ENCODE data around the gene SLC16A5. TPM values are rescaled to one million over a fixed set of nuclear protein-coding genes. Genes with fewer than 3 reads are reported as not detected.

The SLC16A5 gene
- polyA plus RNA-seq, 3 donors, result 26.1 to 99.4 (median 27.0) TPM

GRCh38 chr17:75154195-75155106, 66.7 kb downstream of the SLC16A5 start, which contains the start of gene JPT1:
Gene JPT1 (minus strand): TSS chr17:75154512. CDS start chr17:75154397, 115 bp downstream.
- Histone ChIP-seq H3K4me3 (replicated peaks in 1 of 3; ENCODE audit: low read depth in 2 of 3, low read length in 3 of 3) (peak within 1 kb of the TSS; percentile 61 to 97 (median 69)), H3K27me3 (ENCODE audit: control insufficient read depth in 2 of 2, insufficient read depth in 2 of 2, low read length in 2 of 2) (no peaks in the 10 kb centered on the region), H3K4me2 (replicated peaks; ENCODE audit: extremely low read depth, low read length, poor library complexity, severe bottlenecking) (peak within 1 kb of the TSS; percentile 100), H3K4me1 (ENCODE audit: control insufficient read depth in 1 of 2, insufficient read depth in 2 of 2, low read length in 2 of 2) (peaks cover 14 to 22% of the 10 kb centered on the region in 2 donors), H3K9me3 (replicated peaks in 1 of 2; ENCODE audit: control insufficient read depth in 1 of 2, insufficient read depth in 1 of 2, low read length in 2 of 2) (no peaks in the 10 kb centered on the region), H3K36me3 (replicated peaks in 1 of 2; ENCODE audit: control insufficient read depth in 1 of 2, insufficient read depth in 2 of 2, low read length in 2 of 2) (no peaks in the 10 kb centered on the region), H4K20me1 (ENCODE audit: insufficient read depth, low read length) (peaks cover 19% of the 10 kb centered on the region), H2AFZ (ENCODE audit: insufficient read depth, low read depth, low read length, poor library complexity, severe bottlenecking) (peak within 1 kb of the TSS; percentile 83), H3K9ac (ENCODE audit: insufficient read depth, low read length, poor library complexity, severe bottlenecking) (peak within 1 kb of the TSS; percentile 73), H3K79me2 (ENCODE audit: insufficient read depth, low read length) (peaks cover 50% of the 10 kb centered on the region), H3K27ac (ENCODE audit: low read depth in 1 of 2, low read length in 2 of 2) (peak within 1 kb of the TSS in 1 of 2 donors; percentile 72)
- Mint-ChIP-seq H3K4me1 (peaks cover 23% of the 10 kb centered on the region), H3K9me3 (peaks cover 0 to 2% (median 0%) of the 10 kb centered on the region in 7 donors), H3K27me3 (ENCODE audit: low read depth in 3 of 3) (peaks cover 0 to 2% (median 0%) of the 10 kb centered on the region in 3 donors), H3K36me3 (peaks cover 0 to 6% of the 10 kb centered on the region in 2 donors), H3K4me3 (peak within 1 kb of the TSS; percentile 94 to 95), H3K27ac (peak within 1 kb of the TSS; percentile 75 to 90 (median 78))
- WGBS (ENCODE audit: insufficient coverage), result 3% methylated on average over 52 of the region's 67 CpGs
- TF ChIP-seq CTCF (IDR thresholded peaks at IDR 0.05), result no peak
- DNase-seq, result peak; percentile 97 to 99 (median 97)
- intact Hi-C loops (cut with micrococcal nuclease), result loop anchor here (2.0 to 5.0 kb wide), 2 partner anchors 28 to 42 kb away; partner anchors contain the start of gene SUMO2 (in 1 of the 2)

GRCh38 chr17:75155191-75155601, 67.4 kb downstream of the SLC16A5 start:
- no peak for DNase-seq
- no peaks in the 10 kb centered on the region for H3K36me3 ChIP-seq (replicated peaks in 1 of 2; ENCODE audit: control insufficient read depth in 1 of 2, insufficient read depth in 2 of 2, low read length in 2 of 2)
- peaks cover 0 to 13% of the 10 kb centered on the region in 2 donors for H3K36me3 Mint-ChIP-seq
- H3K4me1 Mint-ChIP-seq, result peaks cover 19% of the 10 kb centered on the region
- TF ChIP-seq CTCF (IDR thresholded peaks at IDR 0.05), result no peak
- WGBS (ENCODE audit: insufficient coverage), result no CpG with 5 or more reads among the region's 3 CpGs
- peak overlapping the region; percentile 100 for H3K4me2 ChIP-seq (replicated peaks; ENCODE audit: extremely low read depth, low read length, poor library complexity, severe bottlenecking)
- H3K27me3 ChIP-seq (ENCODE audit: control insufficient read depth in 2 of 2, insufficient read depth in 2 of 2, low read length in 2 of 2), result no peaks in the 10 kb centered on the region
- intact Hi-C loops (cut with micrococcal nuclease), result loop anchor here in 1 of 2 donors (2.0 kb wide), 1 partner anchor 28 kb away; the partner anchor contains the start of gene SUMO2
- no peak overlapping the region for H3K27ac ChIP-seq (ENCODE audit: low read depth in 1 of 2, low read length in 2 of 2)
- H3K9ac ChIP-seq (ENCODE audit: insufficient read depth, low read length, poor library complexity, severe bottlenecking), result no peak overlapping the region
- H3K9me3 Mint-ChIP-seq, result peaks cover 0 to 2% (median 0%) of the 10 kb centered on the region in 7 donors
- peaks cover 42% of the 10 kb centered on the region for H3K79me2 ChIP-seq (ENCODE audit: insufficient read depth, low read length)
- peak overlapping the region in 1 of 7 donors; percentile 58 for H3K27ac Mint-ChIP-seq
- H3K9me3 ChIP-seq (replicated peaks in 1 of 2; ENCODE audit: control insufficient read depth in 1 of 2, insufficient read depth in 1 of 2, low read length in 2 of 2), result no peaks in the 10 kb centered on the region
- H3K4me1 ChIP-seq (ENCODE audit: control insufficient read depth in 1 of 2, insufficient read depth in 2 of 2, low read length in 2 of 2), result peaks cover 14 to 18% of the 10 kb centered on the region in 2 donors
- H4K20me1 ChIP-seq (ENCODE audit: insufficient read depth, low read length), result peaks cover 19% of the 10 kb centered on the region
- peak overlapping the region; percentile 24 for H2AFZ ChIP-seq (ENCODE audit: insufficient read depth, low read depth, low read length, poor library complexity, severe bottlenecking)
- H3K4me3 ChIP-seq (replicated peaks in 1 of 3; ENCODE audit: low read depth in 2 of 3, low read length in 3 of 3), result peak overlapping the region in 1 of 3 experiments; percentile 97
- H3K27me3 Mint-ChIP-seq (ENCODE audit: low read depth in 3 of 3), result peaks cover 0 to 2% (median 0%) of the 10 kb centered on the region in 3 donors
- H3K4me3 Mint-ChIP-seq, result no peak overlapping the region

All from CD14-positive monocyte (primary cell).